Brain microvascular endothelial cell (primary cell): ENCODE data around the gene TET2.

ENCODE experiments used
- DNase-seq: peaks from one replicate; pipeline ENCODE4 v3.0.0-alpha.2; 2020
- H3K27ac ChIP-seq: fragments of 250-450 bp; sonication (Bioruptor Pico); 2 replicates; pipeline ENCODE4 v1.5.1; 2020; ENCODE audit warnings: mild to moderate bottlenecking, moderate library complexity
- H3K27me3 ChIP-seq: fragments of 250-450 bp; sonication (Bioruptor Pico); replicated peaks from 2 replicates; pipeline ENCODE4 v1.5.1; 2020; ENCODE audit warnings: mild to moderate bottlenecking
- H3K36me3 ChIP-seq: fragments of 250-450 bp; sonication (Bioruptor Pico); replicated peaks from 2 replicates; pipeline ENCODE4 v1.5.1; 2020; ENCODE audit warnings: mild to moderate bottlenecking
- H3K4me3 ChIP-seq: 2 replicates; pipeline ENCODE4 v1.5.1; 2011; ENCODE audit warnings: low read depth, mild to moderate bottlenecking, control low read depth, low read length, moderate library complexity
- CTCF ChIP-seq: IDR thresholded peaks from 2 replicates; pipeline ENCODE4 v1.5.1; 2011; ENCODE audit warnings: low read depth, mild to moderate bottlenecking, moderate library complexity, low read length, control low read depth, inconsistent platforms; ENCODE audit errors: missing control alignments
- in situ Hi-C: cut with HindIII; loops from 2 replicates; pipeline ENCODE4 v1.10.0; 2017; ENCODE audit warnings: low sequenced_read_pairs, low pct_ligation_motif_present

Gene TET2

GRCh38 chr4:105207386-105207785 is 60.7 kb downstream of the TET2 start:
- no peak overlapping the region for H3K27ac ChIP-seq
- no peak overlapping the region for H3K4me3 ChIP-seq
- no peaks in the 10 kb centered on the region for H3K36me3 ChIP-seq
- H3K27me3 ChIP-seq = no peaks in the 10 kb centered on the region
- DNase-seq = no peak
- in situ Hi-C loops = no loop called here
- TF ChIP-seq CTCF = no peak

- no peak for TF ChIP-seq CTCF
- Histone ChIP-seq H3K4me3 (no peak overlapping the region), H3K27me3 (no peaks in the 10 kb centered on the region), H3K27ac (no peak overlapping the region), H3K36me3 (no peaks in the 10 kb centered on the region)
- DNase-seq = no peak
- in situ Hi-C loops = no loop called here
Measured at GRCh38 chr4:105208561-105208960, 61.9 kb downstream of the TET2 start.

- Histone ChIP-seq H3K4me3 (no peak overlapping the region), H3K36me3 (no peaks in the 10 kb centered on the region), H3K27me3 (no peaks in the 10 kb centered on the region), H3K27ac (no peak overlapping the region)
- in situ Hi-C loops = no loop called here
- TF ChIP-seq CTCF = no peak
- no peak for DNase-seq
Measured at GRCh38 chr4:105210916-105211315, 64.2 kb downstream of the TET2 start.

- Histone ChIP-seq H3K27ac (peak overlapping the region; percentile 13), H3K36me3 (no peaks in the 10 kb centered on the region), H3K27me3 (no peaks in the 10 kb centered on the region), H3K4me3 (no peak overlapping the region)
- DNase-seq = peak; percentile 20
- TF ChIP-seq CTCF = no peak
- in situ Hi-C loops = no loop called here
Measured at GRCh38 chr4:105215609-105216313, 69.1 kb downstream of the TET2 start.

- in situ Hi-C loops = no loop called here
- TF ChIP-seq CTCF = no peak
- H3K36me3 ChIP-seq = no peaks in the 10 kb centered on the region
- no peak overlapping the region for H3K4me3 ChIP-seq
- peak; percentile 2 for DNase-seq
- H3K27me3 ChIP-seq = no peaks in the 10 kb centered on the region
- no peak overlapping the region for H3K27ac ChIP-seq
Measured at GRCh38 chr4:105225500-105225899, 78.8 kb downstream of the TET2 start.

GRCh38 chr4:105227054-105227453 is 80.4 kb downstream of the TET2 start:
- DNase-seq = no peak
- in situ Hi-C loops = no loop called here
- Histone ChIP-seq H3K36me3 (no peaks in the 10 kb centered on the region), H3K27me3 (no peaks in the 10 kb centered on the region), H3K4me3 (no peak overlapping the region), H3K27ac (no peak overlapping the region)
- no peak for TF ChIP-seq CTCF
